HFF-Myc (cell line): ENCODE data around the gene CNOT3.

Experiments
- DNase-seq: peaks from one replicate; pipeline ENCODE4 v3.0.0-alpha.2; 2011; ENCODE audit warnings: low read depth; ENCODE audit errors: extremely low read depth
- H3K4me3 ChIP-seq: replicated peaks from 2 replicates; pipeline ENCODE4 v1.5.1; 2011; ENCODE audit warnings: low read depth, mild to moderate bottlenecking, control low read depth, low read length
- CTCF ChIP-seq: IDR thresholded peaks from 2 replicates; pipeline ENCODE4 v1.5.1; 2012; ENCODE audit warnings: mild to moderate bottlenecking, low read depth, low read length, control low read depth; ENCODE audit errors: missing control alignments

The CNOT3 gene

GRCh38 chr19:54133312-54133956 is 4.1 kb upstream of the CNOT3 start:
- DNase-seq, result no peak
- no peak overlapping the region for H3K4me3 ChIP-seq
- TF ChIP-seq CTCF, result no peak

- TF ChIP-seq CTCF, result no peak
- DNase-seq, result no peak
- no peak overlapping the region for H3K4me3 ChIP-seq
These were observed 3.5 kb upstream of the CNOT3 start for GRCh38 chr19:54133957-54134590.

GRCh38 chr19:54136086-54136863 is 1.3 kb upstream of the CNOT3 start:
- peak overlapping the region; percentile 51 for H3K4me3 ChIP-seq
- no peak for TF ChIP-seq CTCF
- no peak for DNase-seq

- TF ChIP-seq CTCF, result no peak
- peak overlapping the region; percentile 77 for H3K4me3 ChIP-seq
- peak; percentile 100 for DNase-seq
These were observed 481 bp upstream of the CNOT3 start for GRCh38 chr19:54136864-54137698.

- peak overlapping the region; percentile 77 for H3K4me3 ChIP-seq
- TF ChIP-seq CTCF, result no peak
- no peak for DNase-seq
These were observed 1.1 kb downstream of the CNOT3 start for GRCh38 chr19:54138489-54139256.

- peak; percentile 56 for DNase-seq
- no peak for TF ChIP-seq CTCF
- H3K4me3 ChIP-seq, result peak overlapping the region; percentile 14; the same call in 1 of the 2 replicates
These were observed 3.8 kb downstream of the CNOT3 start for GRCh38 chr19:54141356-54141755.
